Omental fat pad (tissue), 4 donors: ENCODE data around the gene HS6ST1. TPM values are rescaled to one million over a fixed set of nuclear protein-coding genes. Genes with fewer than 3 reads are reported as not detected.

Experiments
- ATAC-seq: fragments of 150-250 bp; one replicate; pipeline ENCODE4 v1.9.1; 2016; ENCODE audit warnings: mild to moderate bottlenecking, moderate library complexity; ENCODE audit not compliant: low FRiP score
- DNase-seq: peaks from one replicate; pipeline ENCODE4 v3.0.0-alpha.2; 2019; ENCODE audit warnings: low spot score
- total RNA-seq, 4 donors: library from RNA; depleted of rRNA; stranded (reverse); fragments of >200 nt; gene quantifications; one replicate each; pipeline ENCODE4 v1.1.0, GENCODE V29; 2016
- TF ChIP-seq, protein P1 (sequence below), 3 donors: fragments of 450-650 bp; IDR thresholded peaks; one replicate each; pipeline ENCODE4 v1.5.1; 2016 to 2017; ENCODE audit warnings: antibody characterized with exemption in 3 of 3, mild to moderate bottlenecking in 3 of 3, moderate library complexity in 2 of 3

HS6ST1 gene
- total RNA-seq, 4 donors from 2014 or later, result 17.8 to 28.9 (median 24.3) TPM

DNA sequence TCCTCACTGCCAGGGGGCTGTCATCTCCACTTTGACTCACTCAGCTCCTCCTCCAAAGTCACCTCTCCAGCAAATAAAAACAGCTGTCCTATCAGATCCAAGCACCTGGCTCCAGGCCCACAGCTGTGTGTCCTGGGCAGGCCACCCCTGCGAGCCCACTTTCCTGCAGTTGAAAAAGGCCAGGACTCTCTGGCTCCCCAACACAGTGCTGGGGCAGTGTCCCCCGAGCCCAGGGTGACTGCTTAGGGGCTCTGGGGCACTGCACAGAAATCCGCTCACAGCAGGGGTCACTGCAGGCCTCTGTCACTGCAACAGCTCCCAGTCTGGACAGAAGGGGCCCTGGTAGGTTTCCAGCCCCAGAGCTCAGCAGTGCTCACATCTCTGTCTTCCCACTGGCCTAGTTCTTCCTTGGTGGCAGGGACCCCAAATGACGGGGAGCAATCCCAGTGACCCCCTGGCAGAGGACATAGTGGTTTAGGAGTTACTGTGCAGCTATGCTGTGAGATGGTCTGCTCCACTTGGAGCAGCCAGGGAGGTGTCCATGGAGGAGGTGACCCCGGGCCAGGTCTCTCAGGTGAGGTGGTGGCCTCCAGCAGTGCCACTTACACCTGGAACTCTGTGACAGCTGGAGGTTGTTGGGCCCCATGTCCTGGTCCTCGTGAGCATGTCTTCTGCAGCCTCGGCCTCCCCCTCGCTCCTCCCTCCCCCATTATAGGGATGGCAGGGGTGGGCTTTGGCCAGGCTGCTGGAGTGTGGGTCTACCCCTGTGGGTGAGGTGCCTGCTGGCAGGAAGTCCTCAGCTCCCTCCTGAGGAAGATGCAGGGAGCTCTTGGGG, 35.5 kb downstream of the HS6ST1 start:
- TF ChIP-seq, protein P1, sequence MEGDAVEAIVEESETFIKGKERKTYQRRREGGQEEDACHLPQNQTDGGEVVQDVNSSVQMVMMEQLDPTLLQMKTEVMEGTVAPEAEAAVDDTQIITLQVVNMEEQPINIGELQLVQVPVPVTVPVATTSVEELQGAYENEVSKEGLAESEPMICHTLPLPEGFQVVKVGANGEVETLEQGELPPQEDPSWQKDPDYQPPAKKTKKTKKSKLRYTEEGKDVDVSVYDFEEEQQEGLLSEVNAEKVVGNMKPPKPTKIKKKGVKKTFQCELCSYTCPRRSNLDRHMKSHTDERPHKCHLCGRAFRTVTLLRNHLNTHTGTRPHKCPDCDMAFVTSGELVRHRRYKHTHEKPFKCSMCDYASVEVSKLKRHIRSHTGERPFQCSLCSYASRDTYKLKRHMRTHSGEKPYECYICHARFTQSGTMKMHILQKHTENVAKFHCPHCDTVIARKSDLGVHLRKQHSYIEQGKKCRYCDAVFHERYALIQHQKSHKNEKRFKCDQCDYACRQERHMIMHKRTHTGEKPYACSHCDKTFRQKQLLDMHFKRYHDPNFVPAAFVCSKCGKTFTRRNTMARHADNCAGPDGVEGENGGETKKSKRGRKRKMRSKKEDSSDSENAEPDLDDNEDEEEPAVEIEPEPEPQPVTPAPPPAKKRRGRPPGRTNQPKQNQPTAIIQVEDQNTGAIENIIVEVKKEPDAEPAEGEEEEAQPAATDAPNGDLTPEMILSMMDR (IDR thresholded peaks at IDR 0.05), result no peak
- no peak for ATAC-seq
- DNase-seq, result no peak

DNA sequence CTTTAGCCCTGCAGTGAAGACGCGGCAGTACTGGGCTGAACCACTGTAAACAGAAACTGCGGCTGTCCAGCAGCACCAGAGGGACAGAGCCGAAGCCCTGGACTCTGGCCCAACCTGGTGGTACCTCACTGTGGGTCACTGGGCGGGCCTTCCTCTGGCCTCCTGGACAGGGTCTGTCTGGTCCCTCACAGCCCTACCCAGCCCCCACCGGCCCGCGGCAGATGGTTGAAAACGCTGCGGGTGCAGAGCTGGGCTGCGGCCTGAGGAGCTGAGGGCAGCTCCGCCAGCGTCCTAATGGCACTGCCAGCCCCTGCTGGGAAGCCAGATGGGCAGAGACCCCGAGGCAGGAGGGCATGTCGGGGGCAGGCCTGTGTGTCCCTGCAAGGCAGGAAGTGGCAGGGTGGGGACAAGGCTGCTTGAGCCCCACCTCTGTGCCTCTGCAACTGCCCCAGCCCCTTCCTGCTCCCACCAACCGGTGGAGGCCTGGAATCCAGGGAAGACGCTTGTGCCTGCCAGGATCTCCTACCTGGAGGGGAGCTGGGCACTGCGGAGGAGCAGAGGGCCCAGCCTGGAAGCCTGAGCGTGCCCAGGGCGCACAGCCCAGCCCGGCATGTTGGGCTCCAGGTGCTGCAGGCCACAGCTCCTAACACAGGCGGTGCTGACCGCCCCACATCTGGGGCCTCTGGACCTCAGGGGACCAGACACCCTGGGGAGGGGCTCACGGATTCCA, 36.3 kb downstream of the HS6ST1 start:
- DNase-seq, result no peak
- ATAC-seq, result peak; percentile 18
- TF ChIP-seq, protein P1 (IDR thresholded peaks at IDR 0.05), result no peak

DNA sequence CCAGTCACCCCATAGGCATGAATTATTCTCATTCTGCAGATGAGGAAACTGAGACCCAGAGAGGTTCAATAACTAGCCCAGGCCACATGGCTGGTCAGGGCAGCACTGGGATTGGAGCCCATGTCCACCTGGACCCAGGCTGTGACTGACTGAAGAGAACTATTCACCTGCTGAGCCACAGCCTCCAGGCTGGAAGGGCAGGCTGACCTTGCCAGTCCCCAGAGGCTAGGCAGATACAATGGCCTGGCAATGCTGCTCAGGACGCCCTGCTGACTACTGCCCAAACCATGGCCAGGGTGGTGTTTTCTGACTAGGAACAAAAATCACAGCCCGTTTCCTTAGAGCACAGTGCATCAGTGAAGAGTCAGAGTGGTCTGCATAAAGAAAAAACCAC, 36.8 kb downstream of the HS6ST1 start:
- DNase-seq, result no peak
- no peak for ATAC-seq
- TF ChIP-seq, protein P1 (IDR thresholded peaks at IDR 0.05), result no peak

DNA sequence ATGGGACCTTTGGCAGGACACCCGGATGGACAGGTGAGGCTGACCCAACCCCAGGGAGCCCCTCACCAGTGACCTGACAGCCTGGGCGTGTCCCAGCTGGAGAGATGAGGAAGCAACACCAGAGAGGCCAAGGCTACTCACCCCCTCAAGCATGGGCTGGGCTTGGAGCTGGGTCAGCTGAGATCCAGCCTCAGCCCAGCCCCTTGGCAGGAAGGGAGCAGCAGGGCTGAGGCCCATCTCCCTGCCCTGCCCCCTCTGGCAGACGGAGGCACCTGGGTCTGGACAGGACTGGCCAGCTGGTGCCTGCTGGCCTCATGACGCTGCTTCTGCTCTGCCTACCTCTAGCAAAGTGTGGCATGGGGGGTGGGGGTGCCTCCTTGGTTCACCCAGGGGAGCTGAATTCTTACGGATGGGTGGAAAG, 37.8 kb downstream of the HS6ST1 start:
- no peak for DNase-seq
- ATAC-seq, result no peak
- TF ChIP-seq, protein P1 (IDR thresholded peaks at IDR 0.05), result no peak

DNA sequence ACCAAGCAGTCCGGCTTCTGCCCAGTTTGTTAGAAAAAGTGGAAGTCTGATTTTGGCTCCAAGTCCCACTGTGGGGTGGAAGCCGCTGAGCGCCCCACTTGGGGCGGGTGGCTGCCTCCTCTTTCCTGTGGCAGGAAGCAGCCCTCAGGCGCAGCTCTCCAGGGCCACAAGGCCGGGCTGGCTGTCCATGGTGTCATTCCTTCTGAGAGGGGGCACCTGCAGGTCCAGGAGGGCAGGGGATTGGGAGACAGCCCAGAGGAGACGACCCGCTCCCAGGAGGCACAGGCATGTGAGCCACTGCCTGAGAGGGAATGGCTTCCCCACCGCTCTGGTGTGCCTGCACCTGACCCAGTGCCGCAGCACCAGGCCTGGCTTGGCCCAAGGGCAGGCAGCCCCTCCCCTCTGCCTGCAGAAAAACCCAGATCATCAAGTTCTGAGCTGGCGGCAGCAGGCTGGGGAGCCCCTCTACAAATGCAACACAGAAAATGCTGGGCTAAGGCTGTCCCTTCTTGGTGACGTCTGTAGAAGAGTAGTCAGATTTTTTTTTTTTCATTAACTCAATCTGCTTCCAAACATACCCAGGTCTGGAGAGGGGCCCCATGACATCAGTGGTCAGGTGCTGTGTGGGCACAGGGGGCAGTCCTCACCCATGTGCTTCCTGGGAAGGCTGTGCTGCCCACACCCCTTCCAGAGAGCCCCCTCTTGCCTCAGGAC, 38.4 kb downstream of the HS6ST1 start:
- TF ChIP-seq, protein P1 (IDR thresholded peaks at IDR 0.05), result no peak
- ATAC-seq (no peak), DNase-seq (no peak)

DNA sequence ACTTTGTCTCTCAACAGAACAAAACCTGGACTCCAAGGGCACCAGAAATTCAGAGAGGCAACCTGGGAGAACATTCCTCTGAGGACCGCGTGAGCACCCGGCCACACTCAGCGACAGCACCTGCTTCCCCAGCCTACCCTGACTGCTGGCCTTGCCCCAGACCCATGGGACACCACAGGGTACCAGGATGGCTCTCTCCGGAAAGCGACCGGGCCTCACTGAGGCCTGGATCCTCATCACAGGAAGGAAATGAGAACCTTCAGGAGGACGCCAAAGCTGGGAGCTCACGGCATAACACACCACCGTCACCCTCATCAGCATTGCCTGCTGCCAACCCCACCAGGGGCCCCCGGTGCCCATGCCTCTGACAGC, 38.9 kb downstream of the HS6ST1 start:
- TF ChIP-seq, protein P1 (IDR thresholded peaks at IDR 0.05), result no peak
- no peak for ATAC-seq

More for the DNA sequence above, 38.9 kb downstream of the HS6ST1 start:
- no peak for DNase-seq
